ENCODE data around the gene CDK5RAP3. TPM values are rescaled to one million over a fixed set of nuclear protein-coding genes. Genes with fewer than 3 reads are reported as not detected.

The CDK5RAP3 gene
- total RNA-seq, 1 experiment from 2014 or later = 149 TPM

- no peak overlapping the region for H2AK5ac ChIP-seq (ENCODE audit: insufficient read length, low read length)
- no peaks in the 10 kb centered on the region for H4K20me1 ChIP-seq (ENCODE audit: control insufficient read depth, insufficient read depth, insufficient read length)
- no peak overlapping the region for H2BK120ac ChIP-seq (ENCODE audit: low read depth, low read length, poor library complexity, severe bottlenecking)
- no CpG with 5 or more reads among the region's 12 CpGs for WGBS (ENCODE audit: extremely low coverage, insufficient read length, low lambda C conversion rate)
- no peaks in the 10 kb centered on the region for H3K79me2 ChIP-seq (ENCODE audit: insufficient read depth, low read length)
- H3K4me2 ChIP-seq (ENCODE audit: insufficient read depth, insufficient read length, low read length) = no peak overlapping the region
- no peak overlapping the region for H3K14ac ChIP-seq (ENCODE audit: insufficient read depth, low read length)
- no peak overlapping the region for H3K27ac ChIP-seq (ENCODE audit: insufficient read length, low read depth, low read length)
- H3K9me3 ChIP-seq (ENCODE audit: control insufficient read depth, low read depth, low read length) = no peaks in the 10 kb centered on the region
- Mint-ChIP-seq H3K4me3 (no peak overlapping the region), H3K9me3 (no peaks in the 10 kb centered on the region; a peak in 1 of 5 replicates), H3K27ac (no peak overlapping the region; a peak in 1 of 7 replicates), H3K27me3 (ENCODE audit: low read depth) (peaks cover 48% of the 10 kb centered on the region), H3K36me3 (ENCODE audit: insufficient read depth in 1 of 3, low read depth in 3 of 3) (no peaks in the 10 kb centered on the region), H3K4me1 (peaks cover 28 to 32% of the 10 kb centered on the region in 2 experiments)
- no peak overlapping the region for H4K8ac ChIP-seq (replicated peaks; ENCODE audit: insufficient read length, low read depth, low read length)
- no peak overlapping the region for H2BK5ac ChIP-seq (ENCODE audit: insufficient read length, low read length)
- H3K18ac ChIP-seq (ENCODE audit: insufficient read length, low read depth, low read length) = no peak overlapping the region
- no peaks in the 10 kb centered on the region for H3K79me1 ChIP-seq (ENCODE audit: insufficient read depth, low read depth, low read length, poor library complexity, severe bottlenecking)
- no peak overlapping the region for H2AFZ ChIP-seq (ENCODE audit: low read length)
- no peak for TF ChIP-seq CTCF (conservative IDR thresholded peaks at IDR 0.05)
- no peak overlapping the region for H3K56ac ChIP-seq (ENCODE audit: insufficient read length, low read depth, low read length)
- no peak overlapping the region for H2BK12ac ChIP-seq (ENCODE audit: insufficient read length, low read depth, low read length)
- no peak for DNase-seq
- no peak overlapping the region for H3K23ac ChIP-seq (ENCODE audit: insufficient read length, low read depth, low read length)
- H4K5ac ChIP-seq (ENCODE audit: insufficient read length, low read depth, low read length) = no peak overlapping the region
- H2BK20ac ChIP-seq (ENCODE audit: low read depth, low read length, poor library complexity, severe bottlenecking) = no peak overlapping the region
- H3K4ac ChIP-seq (ENCODE audit: low read depth, low read length) = no peak overlapping the region
- H3K27me3 ChIP-seq (ENCODE audit: insufficient read depth, low read length) = peaks cover 2% of the 10 kb centered on the region; the same call in 1 of the 2 replicates
- H3T11ph ChIP-seq (ENCODE audit: low read length) = no peak overlapping the region
- H3K4me1 ChIP-seq (ENCODE audit: insufficient read depth, low read length) = no peaks in the 10 kb centered on the region
- H2BK15ac ChIP-seq (ENCODE audit: low read depth, low read length) = no peak overlapping the region
- no peak overlapping the region for H4K91ac ChIP-seq (ENCODE audit: insufficient read length, low read depth, low read length)
- no peak overlapping the region for H3K9ac ChIP-seq (ENCODE audit: extremely low read depth, insufficient read length, low read length)
- H3K23me2 ChIP-seq (ENCODE audit: insufficient read length, low read depth, low read length, poor library complexity, severe bottlenecking) = peaks cover 19% of the 10 kb centered on the region
These were observed 56.5 kb downstream of the CDK5RAP3 start for GRCh38 chr17:48027322-48027981.
